PC-9 (cell line): ENCODE results near the gene SDK2.

ENCODE experiments used
- CTCF ChIP-seq: fragments of 200-600 bp; sonication (generic); conservative IDR thresholded peaks from 2 replicates; pipeline ENCODE4 v1.6.1; 2017; ENCODE audit warnings: mixed run types, antibody characterized with exemption, mild to moderate bottlenecking, moderate library complexity
- EZH2 ChIP-seq: fragments of 200-600 bp; sonication (generic); IDR thresholded peaks from 2 replicates; pipeline ENCODE4 v1.8.0; 2017; ENCODE audit warnings: antibody characterized with exemption, low read depth

- no peak for TF ChIP-seq CTCF
- no peak for TF ChIP-seq EZH2
These were observed 306.9 kb downstream of the SDK2 start for GRCh38 chr17:73337330-73337710.
